ENCODE results near the gene DOCK1.

The DOCK1 gene

DNA sequence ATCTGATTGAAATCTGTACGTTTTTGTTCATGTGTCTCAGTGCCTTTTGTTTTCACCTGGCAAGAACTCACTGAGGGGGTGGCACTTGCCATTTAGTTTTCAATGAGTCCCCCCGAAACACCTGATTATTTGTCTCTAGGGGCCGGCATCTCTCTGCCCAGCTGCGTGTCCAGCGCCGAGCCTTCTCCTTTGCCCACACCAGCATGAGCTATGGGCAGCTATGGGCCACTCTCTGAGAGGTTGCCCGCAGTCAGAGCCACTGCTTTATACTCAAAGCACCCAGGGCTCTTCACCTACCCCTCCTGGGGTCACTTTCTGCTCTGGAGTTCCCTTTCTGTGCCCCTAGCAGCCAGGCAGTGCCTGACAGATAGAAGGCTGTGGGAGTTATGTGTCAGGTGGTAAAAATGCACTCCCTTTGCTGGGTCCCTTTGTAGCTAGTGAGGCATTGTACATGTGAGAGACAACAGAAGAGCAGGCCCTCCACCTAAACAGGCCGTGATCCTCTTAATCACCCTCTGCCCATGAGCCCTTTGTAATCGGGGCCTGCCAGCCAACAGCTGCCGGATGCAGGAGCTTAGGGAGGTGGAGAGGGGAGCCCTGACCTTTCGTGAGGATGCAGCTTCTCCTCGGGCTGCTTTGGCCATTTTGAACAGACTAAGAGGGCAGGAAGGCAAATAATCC, 510.8 kb downstream of the DOCK1 start:
- Mint-ChIP-seq H3K4me3 (no peak overlapping the region), H3K4me1 (no peaks in the 10 kb centered on the region), H3K27ac (no peak overlapping the region), H3K9me3 (no peaks in the 10 kb centered on the region), H3K27me3 (no peaks in the 10 kb centered on the region), H3K36me3 (ENCODE audit: low read depth) (no peaks in the 10 kb centered on the region)
- no peak for ATAC-seq
- DNase-seq, result no peak

DNA sequence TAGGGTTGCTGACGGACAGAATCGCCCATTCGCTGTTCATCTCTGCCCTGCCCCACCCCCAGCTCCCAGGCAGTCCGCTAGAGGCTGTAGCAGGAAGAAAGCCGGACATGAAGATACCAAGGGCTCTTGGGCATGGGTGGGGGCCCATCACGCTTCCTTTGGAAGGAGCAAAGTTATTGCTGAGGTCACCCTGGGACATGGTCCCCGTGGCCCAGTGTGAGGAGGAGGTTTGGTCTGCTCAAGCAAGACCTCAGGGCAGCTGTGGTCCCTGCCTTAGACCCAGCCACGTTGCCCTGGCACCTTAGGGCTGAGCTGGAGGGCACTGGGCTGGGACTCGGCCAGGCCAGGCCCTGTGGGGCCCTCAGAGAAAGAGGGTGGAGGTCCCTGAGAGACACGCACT, 511.8 kb downstream of the DOCK1 start:
- ATAC-seq (no peak), DNase-seq (no peak)
- H3K27ac Mint-ChIP-seq, result no peak overlapping the region
- H3K4me1 Mint-ChIP-seq, result no peaks in the 10 kb centered on the region
- H3K4me3 Mint-ChIP-seq, result no peak overlapping the region
- no peaks in the 10 kb centered on the region for H3K27me3 Mint-ChIP-seq
- H3K9me3 Mint-ChIP-seq, result no peaks in the 10 kb centered on the region
- no peaks in the 10 kb centered on the region for H3K36me3 Mint-ChIP-seq (ENCODE audit: low read depth)

DNA sequence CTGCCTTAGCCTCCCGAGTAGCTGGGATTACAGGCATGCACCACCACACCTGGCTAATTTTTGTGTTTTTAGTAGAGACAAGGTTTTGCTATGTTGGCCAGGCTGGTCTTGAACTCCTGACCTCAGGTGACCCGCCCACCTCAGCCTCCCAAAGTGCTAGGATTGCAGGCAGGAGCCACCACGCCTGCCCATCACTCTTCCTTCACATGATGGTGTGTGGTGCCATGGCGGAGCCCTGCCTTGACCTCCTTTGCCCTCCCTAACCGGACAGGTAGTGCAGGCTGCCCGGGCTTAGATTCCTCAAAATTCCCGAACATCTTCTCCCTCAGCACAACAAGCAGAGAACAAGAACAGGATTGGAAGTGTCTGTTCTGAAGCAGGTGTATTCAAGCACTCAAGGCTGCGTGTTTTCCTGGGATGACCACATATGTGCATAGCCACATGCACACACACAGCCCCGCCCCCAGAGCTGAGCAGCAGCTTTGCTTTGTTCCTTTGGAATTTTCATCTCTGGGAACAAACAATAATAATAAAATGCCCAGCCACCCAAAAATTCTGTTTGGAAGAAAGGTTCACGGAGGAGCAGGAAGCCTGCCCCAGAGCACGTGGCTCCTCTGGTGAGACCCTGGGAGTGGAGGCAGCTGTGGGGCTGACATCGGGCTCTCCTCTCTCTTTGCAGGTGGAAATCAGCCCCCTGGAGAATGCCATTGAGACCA, 512.6 kb downstream of the DOCK1 start:
- Mint-ChIP-seq H3K27ac (no peak overlapping the region), H3K27me3 (no peaks in the 10 kb centered on the region), H3K4me3 (no peak overlapping the region), H3K4me1 (no peaks in the 10 kb centered on the region), H3K36me3 (ENCODE audit: low read depth) (no peaks in the 10 kb centered on the region), H3K9me3 (no peaks in the 10 kb centered on the region)
- no peak for DNase-seq
- no peak for ATAC-seq

DNA sequence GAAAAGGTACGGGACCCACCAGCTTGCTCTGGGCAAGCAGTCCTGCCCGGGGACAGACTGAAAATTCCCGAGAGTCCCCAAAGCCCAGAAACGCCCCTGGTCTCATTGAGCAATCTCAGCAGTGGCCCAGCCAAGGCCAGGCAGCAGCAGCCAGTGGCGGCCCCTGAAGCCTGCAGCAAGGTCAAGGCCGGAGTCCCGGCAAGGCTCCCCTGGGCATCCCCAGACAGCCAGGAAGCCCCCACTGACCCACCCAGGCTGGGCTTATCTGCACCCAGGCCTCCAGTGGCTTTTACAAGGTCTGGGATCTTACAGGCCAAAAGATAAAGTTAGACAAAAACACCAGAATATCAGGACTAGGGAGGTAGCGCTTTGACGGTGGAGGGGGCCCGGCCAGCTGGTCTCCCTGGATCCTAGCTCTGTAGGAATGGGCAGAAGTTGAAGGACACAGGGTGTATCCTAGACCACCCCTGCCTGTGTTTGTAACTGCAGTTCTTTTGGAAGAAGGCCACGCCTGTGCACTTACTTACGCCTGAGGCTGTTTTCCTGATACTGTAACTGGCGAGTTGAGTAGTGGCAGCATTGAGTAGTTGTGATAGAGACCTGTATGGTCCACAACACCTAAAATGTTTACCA, 513.4 kb downstream of the DOCK1 start:
- DNase-seq, result no peak
- Mint-ChIP-seq H3K36me3 (ENCODE audit: low read depth) (no peaks in the 10 kb centered on the region), H3K27me3 (no peaks in the 10 kb centered on the region), H3K9me3 (no peaks in the 10 kb centered on the region), H3K27ac (no peak overlapping the region), H3K4me3 (no peak overlapping the region), H3K4me1 (no peaks in the 10 kb centered on the region)
- ATAC-seq, result no peak

DNA sequence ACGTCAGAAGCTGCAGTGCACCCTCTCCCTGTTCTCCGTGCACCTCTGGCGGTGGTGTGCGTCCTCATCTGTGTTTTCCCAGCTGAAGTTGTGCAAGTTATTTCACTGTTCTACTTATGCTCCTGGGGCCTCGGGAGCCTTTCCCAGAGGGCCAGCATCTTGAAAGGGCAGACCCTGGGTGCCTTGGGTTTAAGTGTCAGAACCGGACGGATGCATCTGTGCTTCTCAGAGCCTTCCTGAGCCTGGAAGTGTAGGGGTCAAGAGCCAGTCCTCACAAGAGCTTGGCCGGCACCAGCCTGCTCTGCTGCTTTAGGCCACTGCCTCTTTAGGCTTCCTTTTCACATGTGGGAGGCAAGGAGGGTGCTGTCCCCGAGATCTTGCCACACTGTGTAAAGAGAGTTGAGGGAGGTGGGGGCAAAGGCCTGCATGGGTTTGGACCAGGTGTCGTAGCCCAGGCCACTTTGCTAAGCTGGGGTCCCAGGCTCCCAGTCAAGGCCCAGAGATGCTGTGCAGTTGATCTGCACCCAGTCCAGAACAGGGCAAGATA, 515.0 kb downstream of the DOCK1 start:
- H3K9me3 Mint-ChIP-seq, result no peaks in the 10 kb centered on the region
- ATAC-seq (no peak), DNase-seq (no peak)

DNA sequence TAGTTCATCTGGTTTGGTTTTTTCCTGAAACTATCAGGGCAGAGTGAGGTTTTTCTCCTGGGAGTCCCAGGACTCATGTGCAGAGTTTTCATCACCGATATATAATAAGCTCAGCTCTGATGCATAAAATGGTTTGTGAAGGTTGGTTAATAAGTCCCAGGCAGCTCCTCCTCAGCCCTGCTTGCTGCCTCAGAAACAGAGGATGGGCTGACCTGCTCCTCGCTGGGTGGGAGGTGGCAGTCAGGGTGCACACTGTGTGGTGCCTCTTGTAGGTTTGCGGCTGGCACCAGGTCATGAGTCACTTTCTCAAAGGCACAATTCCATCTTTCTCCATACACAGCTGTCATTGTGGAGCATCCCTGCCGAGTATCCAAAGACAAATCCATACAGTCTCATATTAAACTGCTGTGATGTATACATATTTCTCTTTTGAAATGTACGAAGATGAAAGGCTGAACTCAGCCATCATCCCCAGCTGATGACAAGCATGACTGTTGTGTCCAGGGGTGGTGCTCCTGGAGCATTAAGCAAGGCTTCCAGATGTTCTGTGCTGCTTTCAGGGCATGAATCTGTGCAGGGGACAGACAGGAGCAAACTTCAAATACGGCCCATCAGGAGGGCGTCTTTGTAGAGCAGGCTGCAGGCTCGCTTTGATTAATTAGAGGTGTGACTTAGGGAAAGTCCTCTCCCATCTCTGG, 518.1 kb downstream of the DOCK1 start:
- Mint-ChIP-seq H3K27me3 (no peaks in the 10 kb centered on the region), H3K4me3 (no peak overlapping the region), H3K4me1 (no peaks in the 10 kb centered on the region), H3K36me3 (ENCODE audit: low read depth) (no peaks in the 10 kb centered on the region), H3K9me3 (no peaks in the 10 kb centered on the region), H3K27ac (no peak overlapping the region)
- DNase-seq (no peak), ATAC-seq (no peak)

More for the DNA sequence above, 515.0 kb downstream of the DOCK1 start:
- Mint-ChIP-seq H3K27me3 (no peaks in the 10 kb centered on the region), H3K4me3 (no peak overlapping the region), H3K4me1 (no peaks in the 10 kb centered on the region), H3K36me3 (ENCODE audit: low read depth) (no peaks in the 10 kb centered on the region), H3K27ac (no peak overlapping the region)

DNA sequence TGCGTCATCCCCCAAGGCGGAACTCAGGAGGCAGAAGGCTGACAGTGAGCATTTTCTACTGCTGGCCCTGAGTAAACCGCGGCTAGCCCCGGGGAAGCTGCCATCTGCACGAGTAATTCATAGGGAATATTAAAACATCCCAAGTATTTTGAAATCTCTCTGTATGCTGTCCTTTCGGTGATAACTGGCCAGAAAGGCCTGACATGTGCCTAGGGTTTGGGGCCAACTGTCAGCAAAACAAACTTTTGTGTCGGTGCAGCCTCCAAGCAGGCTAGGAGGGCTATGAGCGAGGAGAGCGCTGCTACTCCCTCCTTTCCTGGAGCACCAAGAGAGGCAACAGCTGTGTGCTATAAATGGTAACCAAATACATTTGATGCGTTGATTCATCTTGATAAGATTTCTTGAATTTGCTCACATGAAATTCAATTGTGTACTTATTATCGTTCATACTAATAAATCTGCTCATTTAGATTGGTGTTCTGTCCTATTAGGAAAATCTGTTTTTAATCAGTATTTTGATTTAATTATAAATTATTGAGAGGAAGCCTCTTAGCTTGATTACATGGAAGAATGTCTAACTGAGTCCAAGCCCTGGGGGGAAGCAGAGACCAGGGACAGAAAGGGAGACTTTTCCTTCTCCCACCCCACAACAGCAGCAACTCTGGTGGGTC, 519.5 kb downstream of the DOCK1 start:
- Mint-ChIP-seq H3K27ac (no peak overlapping the region), H3K4me3 (no peak overlapping the region), H3K27me3 (no peaks in the 10 kb centered on the region), H3K36me3 (ENCODE audit: low read depth) (no peaks in the 10 kb centered on the region), H3K9me3 (no peaks in the 10 kb centered on the region), H3K4me1 (no peaks in the 10 kb centered on the region)
- DNase-seq (no peak), ATAC-seq (no peak)

DNA sequence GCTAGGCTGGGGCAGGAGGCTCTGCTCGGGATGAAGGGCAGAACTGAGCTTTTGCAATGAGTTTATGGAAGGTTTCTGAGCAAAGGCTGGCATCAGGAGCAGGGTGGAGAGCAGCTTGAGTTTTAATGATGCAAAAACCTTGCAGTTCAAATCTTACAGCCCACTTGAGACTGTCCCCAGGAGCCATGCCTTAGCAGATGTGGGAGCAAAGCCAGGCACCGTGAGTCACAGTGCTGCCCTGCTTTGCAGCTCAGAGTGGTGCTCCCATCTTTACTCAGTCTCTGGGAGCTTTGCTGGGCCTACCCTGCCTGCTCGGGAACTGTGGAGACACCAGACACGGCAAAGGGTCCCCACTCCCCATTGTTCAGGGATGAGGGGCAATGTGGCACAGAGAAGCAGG, 521.5 kb downstream of the DOCK1 start:
- DNase-seq (no peak), ATAC-seq (no peak)
- no peaks in the 10 kb centered on the region for H3K27me3 Mint-ChIP-seq
- no peak overlapping the region for H3K27ac Mint-ChIP-seq
- no peak overlapping the region for H3K4me3 Mint-ChIP-seq
- no peaks in the 10 kb centered on the region for H3K4me1 Mint-ChIP-seq
- no peaks in the 10 kb centered on the region for H3K9me3 Mint-ChIP-seq
- no peaks in the 10 kb centered on the region for H3K36me3 Mint-ChIP-seq (ENCODE audit: low read depth)

DNA sequence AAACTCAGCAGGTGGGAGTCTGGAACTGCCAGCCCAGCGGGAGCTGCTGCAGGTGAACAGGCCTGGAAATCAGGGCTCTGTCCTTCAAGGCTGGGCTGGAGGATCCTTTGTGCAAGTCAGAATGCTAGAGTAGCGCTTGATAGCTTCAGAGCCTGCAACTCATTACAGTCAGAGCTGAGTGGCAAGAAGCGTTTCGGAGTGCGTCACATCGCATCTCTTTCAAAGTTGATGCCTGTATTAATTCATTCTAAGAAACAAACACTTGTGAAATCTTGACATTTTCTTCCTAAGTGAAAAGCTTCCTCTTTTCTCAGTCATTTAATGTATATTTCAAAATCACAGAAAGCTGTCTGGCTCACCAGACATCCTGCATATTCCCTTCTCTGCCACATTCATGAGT, 522.7 kb downstream of the DOCK1 start:
- DNase-seq (no peak), ATAC-seq (no peak)
- Mint-ChIP-seq H3K36me3 (ENCODE audit: low read depth) (no peaks in the 10 kb centered on the region), H3K4me3 (no peak overlapping the region), H3K27me3 (no peaks in the 10 kb centered on the region), H3K27ac (no peak overlapping the region), H3K4me1 (no peaks in the 10 kb centered on the region), H3K9me3 (no peaks in the 10 kb centered on the region)

DNA sequence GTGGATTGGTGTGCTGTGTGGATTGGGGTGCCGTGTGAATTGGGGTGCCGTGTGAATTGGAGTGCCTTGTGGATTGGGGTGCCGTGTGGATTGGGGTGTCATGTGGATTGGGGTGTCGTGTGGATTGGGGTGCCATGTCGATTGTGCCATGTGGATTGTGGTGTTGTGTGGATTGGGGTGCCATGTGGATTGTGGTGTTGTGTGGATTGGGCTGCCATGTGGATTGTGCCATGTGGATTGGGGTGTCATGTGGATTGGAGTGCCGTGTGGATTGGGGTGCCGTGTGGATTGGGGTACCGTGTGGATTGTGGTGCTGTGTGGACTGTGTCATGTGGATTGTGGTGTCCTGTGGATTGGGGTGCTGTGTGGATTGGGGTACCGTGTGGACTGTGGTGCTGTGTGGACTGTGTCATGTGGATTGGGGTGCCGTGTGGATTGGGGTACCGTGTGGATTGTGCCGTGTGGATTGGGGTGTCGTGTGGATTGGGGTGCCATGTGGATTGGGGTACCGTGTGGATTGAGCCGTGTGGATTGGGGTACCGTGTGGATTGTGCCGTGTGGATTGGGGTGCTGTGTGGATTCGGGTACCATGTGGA, 523.3 kb downstream of the DOCK1 start:
- Mint-ChIP-seq H3K9me3 (no peaks in the 10 kb centered on the region), H3K4me3 (no peak overlapping the region)

DNA sequence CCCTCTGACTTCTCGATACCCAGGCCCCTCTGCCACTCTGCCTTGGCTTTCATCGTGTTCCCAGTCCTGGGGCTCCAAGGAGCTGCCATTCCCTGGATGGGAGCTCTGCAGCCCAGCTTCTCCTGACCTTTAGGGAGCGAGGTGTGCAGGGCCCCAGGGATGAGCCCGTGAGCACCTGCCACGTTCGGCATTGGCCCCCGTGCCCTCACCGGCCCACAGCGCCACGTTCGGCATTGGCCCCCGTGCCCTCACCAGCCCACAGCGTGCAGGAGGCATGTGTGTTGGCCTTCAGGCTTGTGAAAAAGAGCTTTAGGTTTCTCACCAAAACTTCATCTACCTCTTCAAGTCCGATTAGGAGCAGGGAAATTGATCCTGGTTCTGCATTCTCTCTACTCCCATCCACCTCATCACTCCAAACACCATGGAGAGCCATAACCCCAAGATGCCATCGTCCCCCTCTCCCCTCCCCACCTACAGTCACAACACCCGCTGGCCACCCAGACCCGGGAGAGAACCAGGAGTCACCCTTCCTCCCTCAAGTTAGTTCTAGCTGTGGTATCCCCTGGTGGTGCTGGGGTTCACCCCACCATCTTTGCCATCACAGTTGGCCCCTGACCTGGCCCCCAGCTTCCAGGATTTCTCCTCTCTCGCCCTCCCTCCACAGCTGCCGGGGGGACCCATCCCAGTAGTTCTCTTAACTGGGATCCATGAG, 524.5 kb downstream of the DOCK1 start:
- H3K4me1 Mint-ChIP-seq, result no peaks in the 10 kb centered on the region
- no peaks in the 10 kb centered on the region for H3K36me3 Mint-ChIP-seq (ENCODE audit: low read depth)
- ATAC-seq (no peak), DNase-seq (no peak)
- no peaks in the 10 kb centered on the region for H3K27me3 Mint-ChIP-seq
- H3K9me3 Mint-ChIP-seq, result no peaks in the 10 kb centered on the region
- no peak overlapping the region for H3K4me3 Mint-ChIP-seq
- H3K27ac Mint-ChIP-seq, result no peak overlapping the region

More for the DNA sequence above, 523.3 kb downstream of the DOCK1 start:
- ATAC-seq, result no peak
- Mint-ChIP-seq H3K27me3 (no peaks in the 10 kb centered on the region), H3K4me1 (no peaks in the 10 kb centered on the region), H3K27ac (no peak overlapping the region), H3K36me3 (ENCODE audit: low read depth) (no peaks in the 10 kb centered on the region)
- DNase-seq, result no peak

DNA sequence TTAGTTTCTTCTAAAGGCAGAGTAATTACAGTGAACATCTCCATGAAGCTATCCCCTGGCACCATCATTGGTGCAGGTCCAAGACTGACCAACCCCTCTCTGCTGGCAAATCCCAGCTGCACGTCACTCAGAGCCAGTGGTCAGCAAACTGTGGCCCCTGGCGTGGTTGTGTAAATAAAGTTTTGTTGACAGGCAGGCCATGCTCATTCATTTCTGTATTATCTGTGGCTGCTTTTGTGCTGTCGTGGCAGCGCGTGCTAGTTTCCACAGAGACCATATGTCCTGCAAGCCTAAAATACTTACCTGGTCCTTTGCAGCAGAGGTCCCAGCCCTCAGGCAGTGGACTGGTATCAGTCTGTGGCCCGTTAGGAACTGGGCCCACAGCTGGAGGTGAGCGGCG, 526.3 kb downstream of the DOCK1 start:
- no peak overlapping the region for H3K4me3 Mint-ChIP-seq
- H3K27me3 Mint-ChIP-seq, result no peaks in the 10 kb centered on the region
- ATAC-seq (no peak), DNase-seq (no peak)
- no peaks in the 10 kb centered on the region for H3K36me3 Mint-ChIP-seq (ENCODE audit: low read depth)
- H3K4me1 Mint-ChIP-seq, result no peaks in the 10 kb centered on the region
- no peaks in the 10 kb centered on the region for H3K9me3 Mint-ChIP-seq
- H3K27ac Mint-ChIP-seq, result no peak overlapping the region

DNA sequence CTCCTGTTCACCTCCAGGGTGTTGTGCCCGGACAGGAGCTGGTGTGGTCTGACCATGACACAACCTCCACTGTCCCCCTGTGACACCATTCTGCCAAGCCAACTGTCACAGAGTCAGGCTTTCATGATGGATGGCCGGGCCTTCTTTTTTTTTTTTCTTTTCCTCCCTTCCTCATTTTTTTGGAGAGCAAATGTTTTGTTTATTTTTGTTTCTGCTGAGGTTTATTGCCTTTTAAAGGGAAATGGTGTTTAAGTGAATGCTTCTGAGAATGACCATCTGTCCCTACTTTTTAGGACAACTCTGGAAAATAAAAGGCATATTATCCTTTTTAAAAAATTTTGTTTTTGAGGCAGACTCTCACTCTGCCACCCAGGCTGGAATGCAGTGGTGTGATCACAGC, 528.8 kb downstream of the DOCK1 start:
- ATAC-seq, result no peak
- Mint-ChIP-seq H3K9me3 (no peaks in the 10 kb centered on the region), H3K36me3 (ENCODE audit: low read depth) (no peaks in the 10 kb centered on the region), H3K4me3 (no peak overlapping the region), H3K27me3 (no peaks in the 10 kb centered on the region), H3K27ac (no peak overlapping the region), H3K4me1 (no peaks in the 10 kb centered on the region)
- no peak for DNase-seq

All from activated naive CD8-positive, alpha-beta T cell treated with anti-CD3 and anti-CD28 coated beads, Interleukin-2, amount 50 U/mL, for 24 hours (primary cell).